ENCODE measurements around the gene CDK19.
"Not testable (repeated sequence)": the region's sequence is repeated elsewhere in the genome, so short reads cannot be mapped to it uniquely, and the experiment has no call there.

CDK19 gene

GRCh38 chr6:110757926-110758325 lies 57.3 kb downstream of the CDK19 start:
- no peak for DNase-seq

GRCh38 chr6:110756817-110757216 lies 58.5 kb downstream of the CDK19 start:
- no peak for DNase-seq

DNA sequence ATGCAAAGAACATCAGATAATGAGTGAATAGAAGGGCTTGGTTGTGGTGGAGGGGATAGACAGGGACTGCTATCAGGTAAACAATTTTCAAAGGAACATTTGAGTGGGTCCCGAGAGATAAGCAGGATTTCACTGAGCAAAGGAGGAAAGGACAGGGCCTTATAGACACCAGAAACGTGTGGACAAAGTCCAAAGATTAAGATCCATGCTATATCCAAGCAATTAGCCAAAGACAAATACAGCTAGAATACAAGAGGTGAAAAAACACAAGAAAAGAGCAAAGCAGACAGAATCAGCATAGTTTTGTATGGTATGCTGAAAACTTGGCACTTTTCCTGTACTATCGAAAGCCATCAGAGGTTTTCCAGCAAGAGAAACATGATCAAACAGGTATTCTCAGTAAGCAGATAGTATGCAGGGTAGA lies 59.8 kb downstream of the CDK19 start:
- no peak for DNase-seq

DNA sequence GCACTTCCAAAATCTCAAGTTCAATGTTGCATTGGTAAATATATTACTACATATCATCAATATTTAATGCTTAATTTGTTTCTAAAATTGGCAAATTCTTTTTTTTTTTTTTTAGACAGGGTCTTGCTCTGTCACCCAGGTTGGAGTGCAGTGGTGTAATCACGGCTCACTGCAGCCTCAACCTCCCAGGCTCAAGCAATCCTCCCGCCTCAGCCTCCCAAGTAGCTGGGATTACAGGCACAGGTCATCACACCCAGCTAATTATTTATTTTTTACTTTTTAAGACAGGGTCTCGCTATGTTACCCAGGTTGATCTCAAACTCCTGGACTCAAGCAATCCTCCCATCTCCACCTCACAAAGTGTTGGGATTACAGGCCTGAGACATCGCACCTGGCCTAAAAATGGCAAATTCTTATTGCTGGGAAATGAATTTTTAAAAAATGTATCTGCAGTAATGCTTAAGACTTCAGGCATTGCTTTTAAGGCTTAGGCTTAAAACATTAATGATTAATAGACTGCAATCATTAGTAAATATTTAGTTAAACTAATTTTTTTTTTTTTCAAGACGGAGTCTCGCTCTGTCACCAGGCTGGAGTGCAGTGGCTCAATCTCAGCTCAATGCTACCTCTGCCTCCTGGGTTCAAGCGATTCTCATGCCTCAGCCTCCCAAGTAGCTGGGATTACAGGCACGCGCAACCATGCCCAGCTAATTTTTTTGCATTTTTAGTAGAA lies 61.2 kb downstream of the CDK19 start:
- not testable (repeated sequence) for DNase-seq

GRCh38 chr6:110748453-110748852 lies 66.8 kb downstream of the CDK19 start:
- no peak for DNase-seq

GRCh38 chr6:110746680-110747079 lies 68.6 kb downstream of the CDK19 start:
- DNase-seq, result no peak

GRCh38 chr6:110744991-110745390 lies 70.3 kb downstream of the CDK19 start:
- DNase-seq, result no peak

GRCh38 chr6:110742552-110742951 lies 72.7 kb downstream of the CDK19 start:
- DNase-seq, result not testable (repeated sequence)

GRCh38 chr6:110741517-110741916 lies 73.8 kb downstream of the CDK19 start:
- DNase-seq, result no peak

DNA sequence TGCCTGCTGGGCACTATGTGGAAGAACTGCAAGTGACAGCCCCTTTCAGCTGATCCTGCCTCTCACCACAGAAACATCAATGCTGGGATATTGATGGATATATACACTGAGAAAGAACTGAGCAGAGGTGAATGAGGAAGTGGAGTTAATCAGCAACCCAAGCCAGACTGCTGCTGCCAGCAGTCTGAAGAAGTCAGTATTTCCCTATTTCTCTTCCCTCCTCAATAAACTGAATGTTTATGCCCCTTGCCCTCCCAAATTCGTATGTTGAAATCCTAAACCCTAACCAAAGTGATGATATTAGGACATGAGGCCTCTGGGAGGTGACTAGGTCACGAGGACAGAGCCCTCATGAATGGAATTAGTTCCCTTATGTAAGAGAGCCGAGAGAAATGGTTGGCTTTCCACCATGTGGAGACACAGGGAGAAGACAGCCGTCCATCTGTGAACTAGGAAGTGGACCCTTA lies 76.3 kb downstream of the CDK19 start:
- DNase-seq, result no peak

DNA sequence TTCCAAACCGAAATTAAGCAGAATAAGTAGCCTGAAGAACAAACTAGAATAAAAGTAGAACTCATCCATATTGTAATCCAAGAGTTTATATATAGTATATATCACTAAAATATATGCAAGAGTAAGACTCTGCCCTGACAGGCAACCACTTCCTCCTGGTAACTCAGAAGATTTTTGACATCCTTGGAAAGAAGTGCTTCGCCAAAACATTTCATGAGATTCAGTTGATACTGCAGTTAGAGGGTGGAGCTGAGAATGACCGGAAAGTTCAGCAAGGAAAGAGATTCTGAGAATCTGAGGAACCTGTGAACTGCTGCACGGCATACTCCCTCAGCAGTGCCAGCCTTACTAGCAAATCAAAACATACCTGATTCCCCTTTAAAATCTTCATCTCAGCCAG lies 79.6 kb downstream of the CDK19 start:
- DNase-seq, result no peak

GRCh38 chr6:110731898-110732297 lies 83.4 kb downstream of the CDK19 start:
- no peak for DNase-seq

DNA sequence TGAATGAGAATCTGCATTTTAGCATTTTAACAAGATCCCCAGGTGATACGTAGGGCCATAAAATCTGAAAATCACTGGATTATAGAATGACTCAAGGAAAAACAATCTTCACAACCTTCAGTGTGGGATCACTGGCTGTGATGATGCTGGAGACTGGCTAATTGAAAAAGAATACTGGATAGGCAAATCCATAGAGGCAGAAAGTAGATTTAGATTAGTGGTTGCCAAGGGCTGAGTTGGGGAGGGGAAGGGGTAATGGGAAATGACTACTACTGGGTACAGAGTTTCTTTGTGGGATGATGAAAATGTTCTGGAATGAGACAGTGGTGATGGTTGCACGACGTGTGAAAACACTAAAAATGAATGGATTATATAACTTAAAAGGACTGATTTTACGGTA lies 84.1 kb downstream of the CDK19 start:
- DNase-seq, result no peak

DNA sequence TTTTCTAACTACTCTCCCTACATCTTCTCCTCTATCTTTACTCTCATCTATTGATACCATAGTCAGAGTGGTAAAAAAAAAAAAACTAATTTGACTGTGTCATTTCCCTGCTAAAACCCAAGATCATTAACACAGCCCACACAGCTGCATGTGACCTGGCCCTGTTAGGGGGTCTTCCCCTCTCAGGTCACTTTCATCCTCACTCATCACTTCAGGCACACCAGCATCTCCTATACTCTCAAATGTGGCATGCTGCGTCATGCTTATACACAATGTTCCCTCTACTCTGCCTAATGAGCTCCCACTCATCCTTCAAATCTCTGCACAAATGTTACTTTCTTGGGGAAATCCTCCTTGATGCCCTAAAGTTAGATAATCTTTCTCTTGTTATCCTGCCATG lies 86.8 kb downstream of the CDK19 start:
- DNase-seq, result peak in 2 of 51 donors; percentile 12 to 30

- no peak for DNase-seq
Measured at GRCh38 chr6:110723017-110723416, 92.3 kb downstream of the CDK19 start.

DNA sequence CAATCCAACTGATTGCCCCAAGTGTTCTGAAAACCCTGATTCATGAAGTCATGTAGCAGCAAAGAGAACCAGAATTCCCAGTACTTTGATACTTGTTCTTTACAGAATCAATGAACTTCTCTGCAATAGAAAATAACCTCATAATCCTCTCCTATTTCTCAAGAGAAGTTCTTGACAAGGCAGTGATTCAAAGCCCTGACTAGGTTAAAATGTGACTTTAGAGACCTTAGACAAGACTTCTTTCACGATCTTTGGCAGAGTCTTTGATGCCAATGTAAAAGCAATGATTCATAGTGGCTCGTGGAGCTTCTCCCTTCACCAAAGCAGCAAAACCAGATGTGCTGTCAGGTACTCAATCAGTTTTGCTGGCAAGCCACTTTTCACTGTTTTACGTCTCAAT lies 95.2 kb downstream of the CDK19 start:
- no peak for DNase-seq

DNA sequence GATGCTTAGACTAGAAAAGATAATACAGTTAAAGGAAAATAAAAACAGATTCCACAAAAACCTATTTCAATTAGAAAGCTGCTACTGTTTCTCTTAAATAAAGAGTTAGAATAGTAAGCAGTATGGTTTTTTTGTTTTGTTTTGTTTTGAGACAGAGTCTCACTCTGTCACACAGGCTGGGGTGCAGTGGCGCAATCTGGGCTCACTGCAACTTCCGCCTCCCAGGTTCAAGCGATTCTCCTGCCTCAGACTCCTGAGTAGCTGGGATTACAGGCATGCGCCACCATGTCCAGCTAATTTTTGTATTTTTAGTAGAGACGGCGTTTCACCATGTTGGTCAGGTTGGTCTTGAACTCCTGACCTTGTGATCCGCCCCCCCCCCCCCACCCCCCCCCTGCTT lies 95.7 kb downstream of the CDK19 start:
- not testable (repeated sequence) for DNase-seq

DNA sequence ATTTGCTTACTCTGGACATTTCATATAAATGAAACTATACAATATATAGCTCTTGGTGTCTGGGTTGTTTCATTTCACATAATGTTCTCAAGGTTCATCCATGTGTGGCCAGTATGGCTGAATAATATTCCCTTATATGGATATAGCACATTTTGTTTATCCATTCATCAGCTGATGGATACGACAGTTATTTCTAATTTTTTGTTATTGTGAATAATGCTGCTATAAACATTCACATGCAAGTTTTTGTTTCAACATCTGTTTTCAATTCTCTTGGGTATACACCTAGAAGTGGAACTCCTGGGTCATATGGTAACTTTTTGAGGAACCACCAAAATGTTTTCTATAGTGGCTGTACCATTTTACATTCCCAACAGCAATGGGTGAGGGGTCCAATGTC lies 101.1 kb downstream of the CDK19 start:
- DNase-seq, result no peak

DNA sequence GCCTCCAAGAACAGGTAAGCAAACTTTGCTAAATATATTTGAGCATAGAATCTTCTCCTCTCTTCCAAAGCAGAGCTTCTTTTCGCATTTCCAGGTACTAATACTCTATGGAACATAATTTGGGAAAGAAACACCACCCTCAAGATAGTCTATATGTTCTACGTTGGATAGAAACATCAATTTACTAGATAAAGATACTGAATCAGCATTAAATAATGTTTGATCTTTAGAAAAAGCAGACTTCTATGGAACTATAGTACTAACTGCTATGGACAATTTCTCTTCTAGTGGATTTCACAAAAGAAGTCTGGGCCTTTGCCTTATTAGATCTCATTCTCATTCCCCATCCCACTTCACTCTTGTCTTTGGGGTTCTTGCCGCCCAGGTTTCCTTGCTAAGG lies 103.0 kb downstream of the CDK19 start:
- DNase-seq, result no peak

DNA sequence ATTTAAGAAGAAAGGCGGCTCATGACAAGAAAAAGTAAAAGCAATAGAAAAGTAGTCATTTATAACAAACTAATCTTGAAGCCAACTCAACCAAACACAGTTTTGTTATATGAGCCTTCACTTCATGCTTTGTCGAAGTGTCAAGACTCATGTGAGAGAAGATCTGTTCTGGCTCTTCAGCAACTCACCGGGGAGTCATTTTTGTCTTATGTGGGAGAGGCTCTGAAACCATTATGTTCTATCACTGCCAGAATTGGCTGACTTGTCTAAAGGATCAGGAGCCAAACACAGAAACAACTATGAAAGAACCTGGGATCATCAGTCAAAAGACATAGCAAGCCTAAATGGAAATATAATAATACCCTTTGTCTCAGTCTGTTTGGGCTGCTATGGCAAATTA lies 105.2 kb downstream of the CDK19 start:
- DNase-seq, result no peak

- DNase-seq, result no peak
Measured at GRCh38 chr6:110708295-110708950, 106.8 kb downstream of the CDK19 start.

DNA sequence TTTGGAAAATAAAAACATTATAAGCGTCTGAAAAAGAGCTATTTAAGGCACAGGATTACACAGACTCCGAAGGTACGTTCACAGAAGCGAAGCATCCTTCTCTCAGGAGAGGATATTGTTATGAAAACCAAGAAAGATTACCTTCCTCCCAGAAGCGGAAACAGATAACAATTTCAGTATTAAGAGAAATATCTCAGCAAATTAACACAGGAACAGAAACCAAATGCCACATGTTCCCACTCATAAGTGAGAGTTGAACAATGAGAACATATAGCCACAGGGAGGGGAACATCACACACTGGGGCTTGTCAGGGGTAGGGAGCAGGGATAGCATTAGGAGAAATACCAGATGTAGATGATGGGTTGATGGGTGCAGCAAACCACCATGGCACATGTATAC lies 109.7 kb downstream of the CDK19 start:
- no peak for DNase-seq

GRCh38 chr6:110703906-110704594 lies 111.2 kb downstream of the CDK19 start:
- DNase-seq, result no peak
